Limb (tissue), 2 donors: ENCODE measurements around the gene DGKQ.
"Not testable (repeated sequence)": the region's sequence is repeated elsewhere in the genome, so short reads cannot be mapped to it uniquely, and the experiment has no call there.

Source experiments
- DNase-seq, 2 donors: peaks; one replicate each; pipeline ENCODE4 v3.0.0-alpha.2; 2016; ENCODE audit errors: extremely low spot score in 2 of 2

The DGKQ gene

DNA sequence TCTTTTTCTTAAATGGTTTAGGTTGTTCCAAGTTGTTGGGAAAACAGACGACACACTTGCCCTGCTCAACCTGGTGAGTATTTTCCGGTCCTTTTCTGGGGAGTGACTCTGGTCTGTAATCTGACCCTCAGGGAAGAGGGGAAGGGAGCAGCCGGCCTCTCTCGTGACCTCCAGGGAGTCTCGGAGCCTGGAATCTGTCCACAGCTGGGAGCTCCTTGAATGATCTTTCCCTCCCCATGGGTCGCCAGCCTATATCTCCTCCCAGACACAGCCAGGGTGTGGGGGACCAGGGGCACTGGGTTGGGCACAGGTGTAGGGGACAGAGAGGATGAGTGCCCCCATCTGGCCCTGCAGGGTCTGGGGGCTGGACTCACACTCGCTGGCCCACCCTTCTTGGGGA, 22.2 kb downstream of the DGKQ start:
- DNase-seq: no peak

DNA sequence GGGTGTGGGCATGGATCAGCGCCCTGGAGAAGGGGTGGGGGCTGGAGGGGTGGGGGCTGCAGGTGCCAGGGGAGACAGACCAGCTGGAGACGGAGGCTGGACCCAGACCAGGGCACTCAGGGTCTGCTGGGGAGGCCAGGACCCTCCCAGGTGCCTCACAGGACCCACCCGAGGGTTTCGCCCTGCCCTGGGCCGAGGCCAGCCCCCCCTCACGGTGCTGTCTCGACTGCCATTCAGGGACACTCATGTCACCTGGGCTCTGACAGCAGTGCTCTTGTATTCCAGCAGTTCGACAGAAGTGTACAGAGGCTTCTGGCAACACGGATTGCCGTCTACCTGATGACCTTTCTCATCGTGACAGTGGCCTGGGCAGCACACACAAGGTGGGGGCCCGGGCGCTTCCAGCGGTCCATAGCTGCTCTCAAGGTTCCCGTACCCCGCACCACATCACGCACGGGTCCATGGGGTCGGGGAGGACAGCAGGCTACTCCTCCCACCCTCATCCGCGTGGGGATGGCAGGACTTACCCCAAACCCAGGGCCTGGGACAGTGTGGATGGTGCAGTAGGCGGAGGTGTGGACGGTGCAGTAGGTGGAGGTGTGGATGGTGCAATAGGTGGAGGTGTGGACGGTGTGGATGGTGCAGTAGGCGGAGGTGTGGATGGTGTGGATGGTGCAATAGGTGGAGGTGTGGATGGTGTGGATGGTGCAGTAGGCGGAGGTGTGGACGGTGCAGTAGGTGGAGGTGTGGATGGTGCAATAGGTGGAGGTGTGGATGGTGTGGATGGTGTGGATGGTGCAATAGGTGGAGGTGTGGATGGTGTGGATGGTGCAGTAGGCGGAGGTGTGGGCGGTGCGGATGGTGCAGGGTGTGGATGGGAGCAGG, 23.0 kb downstream of the DGKQ start:
- no peak for DNase-seq

- no peak for DNase-seq
Measured at GRCh38 chr4:949656-950055, 23.7 kb downstream of the DGKQ start.

GRCh38 chr4:948936-949300, 24.5 kb downstream of the DGKQ start:
- DNase-seq: no peak

DNA sequence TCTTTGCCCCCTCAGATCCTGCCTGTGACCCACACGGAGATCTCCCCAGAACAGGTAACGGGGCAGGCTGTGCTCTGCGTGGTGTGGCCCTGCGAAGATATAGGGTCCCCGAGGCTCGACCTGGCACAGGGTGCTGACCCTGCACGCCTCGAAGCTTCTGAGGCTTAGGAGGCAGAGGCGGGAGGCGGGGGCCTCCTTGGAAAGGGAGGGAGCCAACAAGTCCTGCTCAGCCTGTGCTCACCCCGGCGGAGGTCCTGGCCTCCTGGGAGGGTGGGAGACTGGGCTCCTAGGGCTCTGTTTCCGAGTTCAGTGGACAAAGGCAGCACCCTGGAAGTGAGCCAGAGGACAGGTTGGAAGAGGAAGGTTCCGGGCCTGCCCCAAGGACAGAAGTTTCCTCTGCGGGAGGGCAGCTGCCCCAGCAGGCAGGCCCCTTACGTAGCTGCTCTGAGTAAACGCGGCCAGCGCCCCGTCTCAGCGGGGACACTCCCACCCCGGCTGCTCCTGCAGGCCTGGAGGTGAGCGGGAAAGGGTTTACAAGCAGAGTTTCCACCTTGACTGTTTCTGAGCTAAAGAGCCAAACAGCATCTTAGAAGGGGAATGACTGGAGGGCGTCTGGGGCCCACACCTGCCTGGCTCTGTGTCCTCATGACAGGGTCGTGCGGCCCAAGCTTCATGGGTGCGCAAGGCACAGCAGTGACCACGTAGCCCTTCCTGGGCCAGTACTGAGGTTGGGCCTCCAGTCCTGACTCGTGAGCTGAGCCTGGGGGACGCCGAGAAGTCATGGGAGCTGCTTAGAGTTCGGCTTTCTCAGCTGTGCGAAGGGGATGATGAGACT, 25.1 kb downstream of the DGKQ start:
- DNase-seq: no peak

- DNase-seq: no peak
Measured at GRCh38 chr4:947491-947971, 25.8 kb downstream of the DGKQ start.

- DNase-seq: no peak
Measured at GRCh38 chr4:946517-947471, 26.6 kb downstream of the DGKQ start.

DNA sequence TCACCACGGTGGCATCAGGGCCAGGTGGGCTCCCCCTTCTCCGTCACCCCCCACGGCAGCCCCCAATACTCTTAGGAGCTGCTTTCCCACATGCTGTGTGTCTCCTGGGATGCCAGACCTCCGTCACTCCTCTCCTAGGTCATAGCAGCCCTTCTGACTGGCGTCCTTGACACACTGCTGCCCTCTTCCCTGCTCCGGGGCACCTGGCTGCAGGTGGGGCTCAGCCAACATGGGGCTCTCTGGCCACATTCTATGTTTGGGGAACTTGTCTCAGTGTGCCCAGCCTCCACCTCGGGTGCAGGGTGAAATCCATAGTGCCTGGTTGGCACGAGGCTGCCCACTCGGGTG, 27.3 kb downstream of the DGKQ start:
- DNase-seq: no peak

- no peak for DNase-seq
Measured at GRCh38 chr4:945274-946102, 27.9 kb downstream of the DGKQ start.

DNA sequence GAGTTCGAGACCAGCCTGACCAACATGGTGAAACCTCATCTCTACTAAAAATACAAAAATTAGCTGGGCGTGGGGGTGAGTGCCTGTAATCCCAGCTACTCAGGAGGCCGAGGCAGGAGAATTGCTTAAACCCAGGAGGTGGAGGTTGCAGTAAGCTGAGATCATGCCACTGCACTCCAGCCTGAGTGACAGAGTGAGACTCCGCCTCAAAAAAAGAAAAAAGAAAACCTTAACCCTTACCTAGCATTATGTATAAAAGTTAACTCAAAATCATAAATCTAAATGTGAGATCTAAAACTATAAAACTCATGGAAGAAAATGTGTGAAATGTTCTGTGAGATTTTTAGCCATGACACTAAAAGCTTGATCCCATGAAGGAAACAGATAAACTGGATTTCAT, 33.9 kb downstream of the DGKQ start:
- DNase-seq: not testable (repeated sequence)

- DNase-seq: no peak
Measured at GRCh38 chr4:932713-933070, 40.7 kb downstream of the DGKQ start.

GRCh38 chr4:931960-932712, 41.2 kb downstream of the DGKQ start, which contains the start of the genes GAK and TMEM175:
Gene GAK, minus strand, starts transcription at chr4:932316. Its CDS starts 129 bp downstream, at chr4:932187.
Gene TMEM175, plus strand, starts transcription at chr4:932460. Its CDS starts 15,280 bp downstream, at chr4:947740.
- DNase-seq: peak; percentile 95 to 97

DNA sequence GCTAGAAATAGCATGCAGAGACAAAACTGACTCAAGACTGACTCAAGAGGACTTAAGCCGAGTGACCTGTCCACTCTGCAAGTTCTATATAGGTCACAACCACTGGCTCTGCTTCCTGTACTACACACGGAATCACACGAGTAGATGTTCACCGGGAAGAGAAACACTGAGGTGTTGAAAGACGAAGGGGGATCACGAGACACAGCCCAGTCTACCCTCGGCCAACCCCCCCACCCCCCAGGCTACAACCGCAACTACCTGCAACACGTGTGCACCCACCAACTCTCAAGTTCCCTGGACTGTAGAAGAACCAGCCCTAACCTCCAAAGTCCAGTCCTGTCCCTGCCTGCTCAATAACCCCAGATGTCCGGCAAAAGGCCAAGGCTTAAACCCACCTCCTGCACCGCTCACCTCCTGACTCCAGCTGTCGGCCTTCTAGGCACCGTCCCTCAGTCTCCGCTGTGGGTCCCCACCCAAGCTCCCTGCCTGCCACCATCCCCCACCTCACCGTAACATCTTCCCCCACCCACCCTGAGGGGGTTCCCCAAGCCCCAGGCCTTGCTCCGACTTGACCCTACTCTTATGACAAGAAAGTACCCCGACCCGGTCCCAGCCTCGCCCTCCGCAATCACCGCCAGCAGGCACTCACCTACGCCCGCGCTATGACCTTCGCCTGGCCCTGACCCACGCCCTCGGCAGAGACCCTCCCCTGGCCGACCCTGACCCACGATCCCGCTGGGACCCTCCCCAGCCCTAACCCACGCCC, 42.0 kb downstream of the DGKQ start:
- peak in 1 of 2 donors; percentile 7 for DNase-seq

DNA sequence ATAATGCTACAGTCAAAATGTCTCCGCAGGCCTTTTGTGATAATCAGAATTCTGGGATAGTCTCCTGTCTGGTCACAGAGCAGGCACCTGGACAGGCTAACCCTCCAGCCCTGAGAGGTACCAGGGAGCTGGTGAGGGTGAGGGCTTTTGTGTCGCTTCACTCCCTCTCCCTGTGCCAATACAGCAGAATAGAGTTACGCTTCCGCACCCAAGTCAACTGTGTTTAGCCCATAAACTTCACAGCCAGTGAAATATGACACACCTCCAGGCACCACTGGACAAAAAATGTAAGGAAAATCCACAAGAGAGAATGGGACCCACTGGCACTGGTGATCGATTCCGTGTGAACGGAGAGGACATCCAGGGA, 42.6 kb downstream of the DGKQ start:
- DNase-seq: no peak

GRCh38 chr4:930028-930551, 43.3 kb downstream of the DGKQ start:
- DNase-seq: no peak

DNA sequence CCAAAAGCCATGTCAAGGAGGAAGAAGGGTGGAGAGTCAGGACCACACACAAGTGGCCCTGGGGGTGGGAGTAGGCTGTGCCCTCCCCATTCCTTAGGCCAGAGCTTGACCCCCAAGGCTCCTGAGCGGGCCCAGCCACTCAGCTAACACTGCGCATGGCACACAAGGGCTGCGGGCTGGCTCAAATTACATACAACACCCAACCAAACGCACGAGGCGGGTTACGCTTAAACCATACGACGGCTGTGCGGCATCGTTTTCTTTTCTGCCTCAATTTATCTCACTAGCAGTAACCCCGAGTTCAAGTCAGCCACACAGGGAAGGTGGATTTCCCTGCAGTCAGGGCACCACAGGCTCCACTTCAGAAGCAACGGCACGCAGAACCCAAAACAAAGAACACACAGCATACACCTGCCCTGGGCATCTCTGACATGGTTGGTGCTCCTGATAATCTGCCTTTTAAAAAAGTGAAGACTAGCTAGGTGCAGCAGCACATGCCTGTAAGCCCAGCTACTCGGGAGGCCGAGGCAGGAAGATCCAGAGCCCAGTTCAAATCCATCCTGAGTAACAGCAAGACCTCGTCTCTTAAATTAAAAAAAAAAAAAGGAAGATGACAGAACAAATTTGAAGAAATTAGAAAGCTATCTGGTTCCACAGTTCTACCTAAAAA, 44.1 kb downstream of the DGKQ start:
- no peak for DNase-seq

DNA sequence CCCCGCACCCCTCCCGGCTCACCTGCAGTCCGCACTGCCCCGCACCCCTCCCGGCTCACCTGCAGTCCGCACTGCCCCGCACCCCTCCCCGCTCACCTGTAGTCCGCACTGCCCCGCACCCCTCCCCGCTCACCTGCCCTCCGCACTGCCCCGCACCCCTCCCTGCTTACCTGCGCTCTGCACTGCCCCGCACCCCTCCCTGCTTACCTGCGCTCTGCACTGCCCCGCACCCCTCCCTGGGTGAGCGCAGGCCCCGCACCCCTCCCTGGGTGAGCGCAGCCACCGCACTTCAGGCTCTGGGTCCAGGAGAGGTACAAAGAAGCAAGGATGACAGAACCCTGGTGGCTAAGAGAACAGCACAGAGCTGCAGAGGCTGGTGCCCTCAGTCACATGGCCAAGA, 45.8 kb downstream of the DGKQ start:
- DNase-seq: not testable (repeated sequence)

- DNase-seq: no peak
Measured at GRCh38 chr4:926538-926937, 46.8 kb downstream of the DGKQ start.
